Loucy (cell line): Measurements from ENCODE around the gene TNNI3.
"Not testable (repeated sequence)": the region's sequence is repeated elsewhere in the genome, so short reads cannot be mapped to it uniquely, and the experiment has no call there.

Experiments
- EZH2phosphoT487 ChIP-seq: fragments of 200-600 bp; IDR thresholded peaks from 2 replicates; pipeline ENCODE4 v1.6.1; 2018; ENCODE audit warnings: antibody characterized with exemption, mild to moderate bottlenecking, moderate library complexity, borderline replicate concordance
- TF ChIP-seq, protein P1 (sequence below): fragments of 200-600 bp; sonication (generic); conservative IDR thresholded peaks from 2 replicates; pipeline ENCODE4 v1.5.1; 2014; ENCODE audit warnings: mild to moderate bottlenecking, antibody characterized with exemption, low read length

DNA sequence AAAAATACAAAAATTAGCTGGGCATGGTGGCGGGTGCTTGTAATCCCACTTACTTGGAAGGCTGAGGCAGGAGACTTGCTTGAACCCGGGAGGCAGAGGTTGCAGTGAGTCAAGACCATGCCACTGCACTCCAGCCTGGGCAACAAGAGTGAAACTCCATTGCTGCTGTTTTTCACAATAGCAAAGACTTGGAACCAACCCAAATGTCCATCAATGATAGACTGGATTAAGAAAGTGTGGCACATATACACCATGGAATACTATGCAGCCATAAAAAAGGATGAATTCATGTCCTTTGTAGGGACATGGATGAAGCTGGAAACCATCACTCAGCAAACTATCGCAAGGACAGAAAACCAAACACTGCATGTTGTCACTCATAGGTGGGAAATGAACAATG lies 50.3 kb downstream of the TNNI3 start:
- TF ChIP-seq, protein P1, sequence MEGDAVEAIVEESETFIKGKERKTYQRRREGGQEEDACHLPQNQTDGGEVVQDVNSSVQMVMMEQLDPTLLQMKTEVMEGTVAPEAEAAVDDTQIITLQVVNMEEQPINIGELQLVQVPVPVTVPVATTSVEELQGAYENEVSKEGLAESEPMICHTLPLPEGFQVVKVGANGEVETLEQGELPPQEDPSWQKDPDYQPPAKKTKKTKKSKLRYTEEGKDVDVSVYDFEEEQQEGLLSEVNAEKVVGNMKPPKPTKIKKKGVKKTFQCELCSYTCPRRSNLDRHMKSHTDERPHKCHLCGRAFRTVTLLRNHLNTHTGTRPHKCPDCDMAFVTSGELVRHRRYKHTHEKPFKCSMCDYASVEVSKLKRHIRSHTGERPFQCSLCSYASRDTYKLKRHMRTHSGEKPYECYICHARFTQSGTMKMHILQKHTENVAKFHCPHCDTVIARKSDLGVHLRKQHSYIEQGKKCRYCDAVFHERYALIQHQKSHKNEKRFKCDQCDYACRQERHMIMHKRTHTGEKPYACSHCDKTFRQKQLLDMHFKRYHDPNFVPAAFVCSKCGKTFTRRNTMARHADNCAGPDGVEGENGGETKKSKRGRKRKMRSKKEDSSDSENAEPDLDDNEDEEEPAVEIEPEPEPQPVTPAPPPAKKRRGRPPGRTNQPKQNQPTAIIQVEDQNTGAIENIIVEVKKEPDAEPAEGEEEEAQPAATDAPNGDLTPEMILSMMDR = not testable (repeated sequence)
- TF ChIP-seq EZH2phosphoT487 = not testable (repeated sequence)
